Tibial nerve (tissue), 4 donors: ENCODE results near the gene UTF1.
A peak's percentile ranks its signal among the peaks of the same experiment; 100 is the strongest.

Source experiments
- EP300 ChIP-seq, 2 donors: sonication (generic); formaldehyde crosslinking; IDR thresholded peaks; one replicate each; pipeline ENCODE4 v1.6.1; 2017; ENCODE audit warnings: antibody characterized with exemption in 2 of 2, mild to moderate bottlenecking in 1 of 2
- POLR2A ChIP-seq, 2 donors: fragments of 450-650 bp; IDR thresholded peaks; one replicate each; pipeline ENCODE4 v1.6.1; 2017; ENCODE audit warnings: antibody characterized with exemption in 2 of 2, mild to moderate bottlenecking in 2 of 2, moderate library complexity in 2 of 2
- TF ChIP-seq, protein P1 (sequence below), 5 experiments: fragments of 200-600 bp in 3 of 5; fragments of 450-650 bp in 2 of 5; sonication (generic) in 3 of 5; IDR thresholded peaks; one replicate each; pipeline ENCODE4 v1.5.1; 2016 to 2019; ENCODE audit warnings: antibody characterized with exemption in 5 of 5, mild to moderate bottlenecking in 3 of 5, moderate library complexity in 2 of 5

DNA sequence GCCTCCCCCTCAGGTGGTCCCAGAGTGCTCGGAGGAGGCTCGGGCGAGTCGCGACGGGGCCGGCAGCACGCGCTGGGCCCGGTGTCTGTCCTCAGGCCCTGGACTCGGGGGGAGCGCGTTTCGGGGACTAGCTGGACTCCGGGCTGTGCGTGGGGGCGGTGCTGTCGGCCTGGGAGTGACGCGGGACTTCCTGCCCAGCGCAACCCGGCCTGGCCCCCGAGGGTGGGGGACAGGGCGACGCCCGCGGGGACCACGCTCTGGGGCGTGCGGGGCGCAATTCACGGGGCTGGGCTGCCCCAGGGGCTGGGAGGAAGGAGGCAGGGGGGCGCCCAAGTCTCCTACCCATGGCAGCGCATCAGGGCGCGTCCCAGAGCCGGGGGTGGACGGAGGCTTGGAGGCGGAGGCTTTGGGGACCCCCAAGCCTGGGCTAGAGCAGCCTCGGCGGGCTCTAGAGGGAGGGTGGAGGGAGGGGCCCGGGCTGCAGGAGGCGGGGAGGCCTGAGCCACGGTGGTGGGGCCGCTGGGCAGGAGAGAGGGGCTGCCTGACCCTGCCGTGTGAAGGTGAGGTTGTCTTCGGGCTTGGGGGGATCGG, 5.3 kb downstream of the UTF1 start:
- peak in 1 of 2 donors; percentile 20 for TF ChIP-seq POLR2A (IDR thresholded peaks at IDR 0.05)
- no peak for TF ChIP-seq EP300 (IDR thresholded peaks at IDR 0.05)
- TF ChIP-seq, protein P1, sequence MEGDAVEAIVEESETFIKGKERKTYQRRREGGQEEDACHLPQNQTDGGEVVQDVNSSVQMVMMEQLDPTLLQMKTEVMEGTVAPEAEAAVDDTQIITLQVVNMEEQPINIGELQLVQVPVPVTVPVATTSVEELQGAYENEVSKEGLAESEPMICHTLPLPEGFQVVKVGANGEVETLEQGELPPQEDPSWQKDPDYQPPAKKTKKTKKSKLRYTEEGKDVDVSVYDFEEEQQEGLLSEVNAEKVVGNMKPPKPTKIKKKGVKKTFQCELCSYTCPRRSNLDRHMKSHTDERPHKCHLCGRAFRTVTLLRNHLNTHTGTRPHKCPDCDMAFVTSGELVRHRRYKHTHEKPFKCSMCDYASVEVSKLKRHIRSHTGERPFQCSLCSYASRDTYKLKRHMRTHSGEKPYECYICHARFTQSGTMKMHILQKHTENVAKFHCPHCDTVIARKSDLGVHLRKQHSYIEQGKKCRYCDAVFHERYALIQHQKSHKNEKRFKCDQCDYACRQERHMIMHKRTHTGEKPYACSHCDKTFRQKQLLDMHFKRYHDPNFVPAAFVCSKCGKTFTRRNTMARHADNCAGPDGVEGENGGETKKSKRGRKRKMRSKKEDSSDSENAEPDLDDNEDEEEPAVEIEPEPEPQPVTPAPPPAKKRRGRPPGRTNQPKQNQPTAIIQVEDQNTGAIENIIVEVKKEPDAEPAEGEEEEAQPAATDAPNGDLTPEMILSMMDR (IDR thresholded peaks at IDR 0.05): no peak
